PC-9 (cell line): ENCODE data around the gene GGTA1.

Experiments used
- EZH2 ChIP-seq: fragments of 200-600 bp; sonication (generic); IDR thresholded peaks from 2 replicates; pipeline ENCODE4 v1.8.0; 2017; ENCODE audit warnings: antibody characterized with exemption, low read depth
- TF ChIP-seq, protein P1 (sequence below): fragments of 200-600 bp; sonication (generic); conservative IDR thresholded peaks from 2 replicates; pipeline ENCODE4 v1.6.1; 2017; ENCODE audit warnings: mixed run types, antibody characterized with exemption, mild to moderate bottlenecking, moderate library complexity

DNA sequence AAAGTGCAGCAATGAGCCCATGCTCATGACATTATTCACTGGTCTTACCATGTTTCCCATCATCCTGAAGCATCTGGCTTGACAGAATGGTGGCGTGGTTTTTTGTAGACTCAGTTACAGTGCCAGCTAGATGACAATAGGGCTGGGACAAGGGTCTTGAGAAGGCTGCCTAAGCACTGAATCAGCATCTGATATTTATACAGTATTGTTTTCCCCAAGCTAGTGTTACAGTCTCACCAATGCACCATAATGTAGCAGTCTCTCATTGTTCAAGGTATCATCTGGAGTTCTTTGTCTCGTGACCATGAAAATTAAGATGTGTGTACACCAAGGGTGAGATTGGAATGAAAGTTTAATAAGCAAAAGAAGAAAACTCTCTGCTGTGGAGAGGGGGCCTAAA is 19.0 kb upstream of the GGTA1 start:
- TF ChIP-seq, protein P1, sequence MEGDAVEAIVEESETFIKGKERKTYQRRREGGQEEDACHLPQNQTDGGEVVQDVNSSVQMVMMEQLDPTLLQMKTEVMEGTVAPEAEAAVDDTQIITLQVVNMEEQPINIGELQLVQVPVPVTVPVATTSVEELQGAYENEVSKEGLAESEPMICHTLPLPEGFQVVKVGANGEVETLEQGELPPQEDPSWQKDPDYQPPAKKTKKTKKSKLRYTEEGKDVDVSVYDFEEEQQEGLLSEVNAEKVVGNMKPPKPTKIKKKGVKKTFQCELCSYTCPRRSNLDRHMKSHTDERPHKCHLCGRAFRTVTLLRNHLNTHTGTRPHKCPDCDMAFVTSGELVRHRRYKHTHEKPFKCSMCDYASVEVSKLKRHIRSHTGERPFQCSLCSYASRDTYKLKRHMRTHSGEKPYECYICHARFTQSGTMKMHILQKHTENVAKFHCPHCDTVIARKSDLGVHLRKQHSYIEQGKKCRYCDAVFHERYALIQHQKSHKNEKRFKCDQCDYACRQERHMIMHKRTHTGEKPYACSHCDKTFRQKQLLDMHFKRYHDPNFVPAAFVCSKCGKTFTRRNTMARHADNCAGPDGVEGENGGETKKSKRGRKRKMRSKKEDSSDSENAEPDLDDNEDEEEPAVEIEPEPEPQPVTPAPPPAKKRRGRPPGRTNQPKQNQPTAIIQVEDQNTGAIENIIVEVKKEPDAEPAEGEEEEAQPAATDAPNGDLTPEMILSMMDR: no peak
- no peak for TF ChIP-seq EZH2
